Lung (tissue), 12 donors: ENCODE results near the gene IFT122. TPM values are rescaled to one million over a fixed set of nuclear protein-coding genes. Genes with fewer than 3 reads are reported as not detected.

Source experiments
- ATAC-seq: fragments of 200-7000 bp; cut with Tn5 transposase; one replicate; pipeline ENCODE4 v1.9.1; 2020; ENCODE audit warnings: moderate number of reproducible peaks; ENCODE audit not compliant: insufficient read depth, low FRiP score
- DNase-seq, 3 donors: peaks; one replicate each; pipeline ENCODE4 v3.0.0-alpha.2; 2013 to 2017
- H3K27ac ChIP-seq, 2 donors: one replicate each; pipeline ENCODE4 v1.5.1; 2013; ENCODE audit warnings: mild to moderate bottlenecking in 2 of 2, moderate library complexity in 2 of 2, control low read depth in 1 of 2, inconsistent platforms in 1 of 2, low read depth in 1 of 2, low read length in 1 of 2
- H3K27me3 ChIP-seq, 3 donors: one replicate each; pipeline ENCODE4 v1.5.1; 2013; ENCODE audit warnings: low read length in 2 of 3; ENCODE audit not compliant: control insufficient read depth in 3 of 3, insufficient read depth in 3 of 3
- H3K36me3 ChIP-seq, 4 donors: one replicate each; pipeline ENCODE4 v1.5.1; 2013; ENCODE audit warnings: low read length in 4 of 4, mild to moderate bottlenecking in 1 of 4, moderate library complexity in 1 of 4; ENCODE audit not compliant: control insufficient read depth in 4 of 4, insufficient read depth in 4 of 4
- H3K4me1 ChIP-seq, 5 donors: one replicate each; pipeline ENCODE4 v1.5.1; 2013; ENCODE audit warnings: low read length in 5 of 5, mild to moderate bottlenecking in 2 of 5, moderate library complexity in 1 of 5; ENCODE audit not compliant: control insufficient read depth in 5 of 5, insufficient read depth in 5 of 5
- H3K4me3 ChIP-seq: one replicate; pipeline ENCODE4 v1.5.1; 2013; ENCODE audit warnings: mild to moderate bottlenecking, control low read depth, moderate library complexity
- H3K9ac ChIP-seq, 2 donors: one replicate each; pipeline ENCODE4 v1.5.1; 2013; ENCODE audit warnings: low read length in 2 of 2, control low read depth in 1 of 2; ENCODE audit not compliant: insufficient read depth in 1 of 2
- H3K9me3 ChIP-seq, 4 donors: one replicate each; pipeline ENCODE4 v1.5.1; 2013; ENCODE audit warnings: low read length in 3 of 4, mild to moderate bottlenecking in 1 of 4, moderate library complexity in 1 of 4; ENCODE audit not compliant: control insufficient read depth in 4 of 4, insufficient read depth in 3 of 4
- WGBS, 2 donors: extraction: QIAGEN DNeasy Blood & Tissue Kit; methylation state at CpG; one replicate each; pipeline ENCODE4 v1.1.7; 2013; 5-methylcytosine and 5-hydroxymethylcytosine counted together
- polyA plus RNA-seq, 2 donors: library from polyadenylated mRNA; stranded (reverse); fragments of 200-250 nt; gene quantifications; one replicate each; pipeline ENCODE4 v1.2.1, GENCODE V29; 2013
- total RNA-seq, 2 donors: library from RNA; depleted of rRNA in 1 of 2; stranded (reverse); fragments of >200 nt in 1 of 2; gene quantifications; one replicate each; pipeline ENCODE4 v1.2.1, GENCODE V29; 2014 to 2021
- TF ChIP-seq, protein P1 (sequence below): IDR thresholded peaks from 2 replicates; pipeline ENCODE4 v1.5.1; 2012; ENCODE audit warnings: mild to moderate bottlenecking; ENCODE audit errors: control extremely low read depth, extremely low read depth
- donor health status: control.
- donor health status: control.
- donor health status: Bipolar disorder and iron deficiency.
- donor health status: healthy.
- donor health status: DM: yes; HTN: yes; CAD: no.

IFT122 gene
- total and polyA plus RNA-seq, 4 donors, result 11.0 to 65.7 (median 31.7) TPM

DNA sequence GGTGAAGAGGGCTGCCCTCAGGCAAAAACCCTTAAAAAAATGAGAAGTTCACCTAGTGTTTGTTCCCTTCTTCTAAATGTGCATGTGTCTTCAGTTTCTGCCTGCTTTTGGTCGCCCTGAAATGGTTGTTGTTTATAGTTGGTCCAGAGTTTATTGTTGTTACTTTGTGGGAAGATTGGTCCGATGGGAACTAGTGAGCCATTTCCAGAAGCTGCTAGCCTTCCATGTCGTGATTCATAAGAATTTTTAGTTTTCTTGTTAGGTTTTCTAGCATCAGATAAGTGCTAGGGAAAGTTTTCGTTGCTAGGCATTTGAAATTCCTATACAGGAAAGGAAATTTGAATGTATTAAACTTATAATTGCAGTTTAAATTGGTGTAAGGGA, 33.7 kb downstream of the IFT122 start:
- H3K4me3 ChIP-seq, result no peak overlapping the region
- H3K9me3 ChIP-seq, result no peaks in the 10 kb centered on the region
- TF ChIP-seq, protein P1, sequence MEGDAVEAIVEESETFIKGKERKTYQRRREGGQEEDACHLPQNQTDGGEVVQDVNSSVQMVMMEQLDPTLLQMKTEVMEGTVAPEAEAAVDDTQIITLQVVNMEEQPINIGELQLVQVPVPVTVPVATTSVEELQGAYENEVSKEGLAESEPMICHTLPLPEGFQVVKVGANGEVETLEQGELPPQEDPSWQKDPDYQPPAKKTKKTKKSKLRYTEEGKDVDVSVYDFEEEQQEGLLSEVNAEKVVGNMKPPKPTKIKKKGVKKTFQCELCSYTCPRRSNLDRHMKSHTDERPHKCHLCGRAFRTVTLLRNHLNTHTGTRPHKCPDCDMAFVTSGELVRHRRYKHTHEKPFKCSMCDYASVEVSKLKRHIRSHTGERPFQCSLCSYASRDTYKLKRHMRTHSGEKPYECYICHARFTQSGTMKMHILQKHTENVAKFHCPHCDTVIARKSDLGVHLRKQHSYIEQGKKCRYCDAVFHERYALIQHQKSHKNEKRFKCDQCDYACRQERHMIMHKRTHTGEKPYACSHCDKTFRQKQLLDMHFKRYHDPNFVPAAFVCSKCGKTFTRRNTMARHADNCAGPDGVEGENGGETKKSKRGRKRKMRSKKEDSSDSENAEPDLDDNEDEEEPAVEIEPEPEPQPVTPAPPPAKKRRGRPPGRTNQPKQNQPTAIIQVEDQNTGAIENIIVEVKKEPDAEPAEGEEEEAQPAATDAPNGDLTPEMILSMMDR, result no peak
- no peak for DNase-seq
- WGBS, 2 donors, result 88 to 91% methylated on average over 4 of the region's 4 CpGs
- no peaks in the 10 kb centered on the region for H3K27me3 ChIP-seq
- H3K36me3 ChIP-seq, result peaks cover 5 to 35% (median 21%) of the 10 kb centered on the region in 4 donors
- no peak overlapping the region for H3K27ac ChIP-seq
- ATAC-seq, result no peak
- H3K4me1 ChIP-seq, result peaks cover 0 to 6% (median 0%) of the 10 kb centered on the region in 5 donors
- no peak overlapping the region for H3K9ac ChIP-seq

GRCh38 chr3:129474984-129475804, 35.2 kb downstream of the IFT122 start:
- Histone ChIP-seq H3K4me3 (no peak overlapping the region), H3K9me3 (no peaks in the 10 kb centered on the region), H3K27me3 (no peaks in the 10 kb centered on the region), H3K27ac (no peak overlapping the region), H3K9ac (no peak overlapping the region), H3K4me1 (peaks cover 0 to 6% (median 0%) of the 10 kb centered on the region in 5 donors), H3K36me3 (peaks cover 12 to 39% (median 25%) of the 10 kb centered on the region in 4 donors)
- no peak for DNase-seq
- TF ChIP-seq, protein P1, result no peak
- WGBS, 2 donors, result 96 to 98% methylated on average over 10 of the region's 10 CpGs
- ATAC-seq, result no peak

DNA sequence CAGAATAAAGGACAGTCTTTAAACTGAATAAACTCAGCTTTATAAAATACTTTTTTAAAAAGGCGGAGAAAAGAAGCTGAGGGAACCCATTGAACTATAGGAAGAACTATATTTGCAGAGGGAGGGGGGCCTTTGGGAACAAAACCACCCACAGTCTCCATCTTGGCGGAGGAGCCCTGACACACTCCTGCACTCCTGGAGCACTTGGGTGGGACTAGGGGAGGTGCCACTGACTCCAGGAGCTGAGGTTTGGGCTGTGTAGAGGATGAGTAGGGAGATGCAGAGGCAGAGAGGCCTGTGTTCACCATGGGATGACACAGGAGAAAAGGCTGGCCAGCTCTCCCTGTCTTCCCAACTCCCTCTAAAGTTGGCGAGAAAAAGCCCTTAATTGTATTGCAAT, 35.8 kb downstream of the IFT122 start:
- no peak overlapping the region for H3K27ac ChIP-seq
- TF ChIP-seq, protein P1, result no peak
- ATAC-seq, result no peak
- no peaks in the 10 kb centered on the region for H3K27me3 ChIP-seq
- WGBS, 2 donors, result 97 to 99% methylated on average over 3 of the region's 3 CpGs
- H3K9ac ChIP-seq, result no peak overlapping the region
- H3K4me1 ChIP-seq, result peaks cover 0 to 7% (median 0%) of the 10 kb centered on the region in 5 donors
- H3K4me3 ChIP-seq, result no peak overlapping the region
- DNase-seq, result no peak
- no peaks in the 10 kb centered on the region for H3K9me3 ChIP-seq
- H3K36me3 ChIP-seq, result peaks cover 12 to 43% (median 30%) of the 10 kb centered on the region in 4 donors
